ENCODE data around the gene KDM5A. TPM values are rescaled to one million over a fixed set of nuclear protein-coding genes. Genes with fewer than 3 reads are reported as not detected.

The KDM5A gene
- total and polyA plus RNA-seq, 2 experiments from 2014 or later = 47.1 to 48.3 TPM

- Histone ChIP-seq H3K9me2 (ENCODE audit: insufficient read depth) (no peaks in the 10 kb centered on the region), H3K4me2 (no peak overlapping the region), H2AFZ (no peak overlapping the region), H3K27ac (ENCODE audit: low read depth) (no peak overlapping the region), H3K27me3 (ENCODE audit: insufficient read depth) (no peaks in the 10 kb centered on the region), H3K4me3 (no peak overlapping the region), H3K36me3 (ENCODE audit: insufficient read depth) (no peaks in the 10 kb centered on the region), H3K79me2 (replicated peaks; ENCODE audit: insufficient read depth) (no peaks in the 10 kb centered on the region), H4K20me1 (replicated peaks; ENCODE audit: insufficient read depth) (no peaks in the 10 kb centered on the region), H3K4me1 (ENCODE audit: insufficient read depth) (peaks cover 13% of the 10 kb centered on the region; the same call in 1 of the 2 replicates), H3F3A (replicated peaks; ENCODE audit: low read depth) (no peaks in the 10 kb centered on the region)
- peaks cover 13% of the 10 kb centered on the region for H3K36me3 Mint-ChIP-seq (ENCODE audit: low read depth)
- TF ChIP-seq CREB1 (CRISPR knock-in tag; IDR thresholded peaks at IDR 0.05; ENCODE audit: low read depth) (no peak), NANOG (IDR thresholded peaks at IDR 0.05; ENCODE audit: borderline replicate concordance) (no peak), CTCF (conservative IDR thresholded peaks at IDR 0.05; ENCODE audit: low read depth in 2 of 2) (no peak), EZH2 (IDR thresholded peaks at IDR 0.05; ENCODE audit: low read depth, unreplicated experiment) (no peak), REST (IDR thresholded peaks at IDR 0.05; ENCODE audit: unreplicated experiment) (no peak), ZNF462 (CRISPR knock-in tag; IDR thresholded peaks at IDR 0.05) (no peak), POLR2AphosphoS5 (IDR thresholded peaks at IDR 0.05; ENCODE audit: low read depth) (no peak), STAT1 (IDR thresholded peaks at IDR 0.05; ENCODE audit: unreplicated experiment) (no peak), ZNF331 (CRISPR knock-in tag; IDR thresholded peaks at IDR 0.05; ENCODE audit: low read depth) (no peak), JUNB (IDR thresholded peaks at IDR 0.05; ENCODE audit: unreplicated experiment) (no peak), ZNF114 (CRISPR knock-in tag; IDR thresholded peaks at IDR 0.05) (no peak), ETS1 (IDR thresholded peaks at IDR 0.05) (no peak), EZH2phosphoT487 (IDR thresholded peaks at IDR 0.05; ENCODE audit: unreplicated experiment) (no peak)
- peaks cover 27% of the 10 kb centered on the region for H3K4me1 Mint-ChIP-seq
- ATAC-seq = peak; percentile 29
- H3K27me3 Mint-ChIP-seq (ENCODE audit: insufficient read depth, low read depth, poor library complexity) = peaks cover 15% of the 10 kb centered on the region
- H3K9me3 Mint-ChIP-seq = peaks cover 22% of the 10 kb centered on the region
- H3K27ac Mint-ChIP-seq = no peak overlapping the region
- no peak overlapping the region for H3K4me3 Mint-ChIP-seq
- no peak for DNase-seq (ENCODE audit: low spot score)
These were observed 156.1 kb downstream of the KDM5A start for GRCh38 chr12:232731-233614.
